Lower lobe of right lung (tissue), 2 donors: Measurements from ENCODE around the gene HIKESHI. TPM values are rescaled to one million over a fixed set of nuclear protein-coding genes. Genes with fewer than 3 reads are reported as not detected.

ENCODE experiments used
- ATAC-seq, 2 donors: fragments of 200-7000 bp; cut with Tn5 transposase; one replicate each; pipeline ENCODE4 v1.9.1; 2020 to 2022; ENCODE audit warnings: mild to moderate bottlenecking in 2 of 2, moderate library complexity in 2 of 2
- DNase-seq: peaks from one replicate; pipeline ENCODE4 v3.0.0-alpha.2; 2020
- H3K27ac ChIP-seq: fragments of 200-600 bp; one replicate; pipeline ENCODE4 v1.8.0; 2022
- H3K27me3 ChIP-seq: fragments of 200-600 bp; one replicate; pipeline ENCODE4 v1.8.0; 2022; ENCODE audit warnings: low read depth
- H3K36me3 ChIP-seq: fragments of 200-600 bp; one replicate; pipeline ENCODE4 v1.8.0; 2022; ENCODE audit warnings: mild to moderate bottlenecking
- H3K4me1 ChIP-seq: fragments of 200-600 bp; one replicate; pipeline ENCODE4 v1.8.0; 2022
- H3K4me3 ChIP-seq: fragments of 200-600 bp; one replicate; pipeline ENCODE4 v1.8.0; 2022; ENCODE audit warnings: mild to moderate bottlenecking
- H3K9me3 ChIP-seq: fragments of 200-600 bp; one replicate; pipeline ENCODE4 v1.8.0; 2022
- CTCF ChIP-seq: fragments of 200-600 bp; IDR thresholded peaks from one replicate; pipeline ENCODE4 v1.8.0; 2022; ENCODE audit warnings: antibody characterized with exemption, mild to moderate bottlenecking
- intact Hi-C: fragments of 100-400 bp; cut with DNase I; formaldehyde crosslinking; loops from one replicate; pipeline ENCODE4 v1.11.0; 2022
- total RNA-seq: library from RNA; stranded (reverse); fragmentation: NEBNext Ultra II Directional; extraction: Animal tissue kit (Norgen Biotek cat#: 25700); gene quantifications from one replicate; pipeline ENCODE4 v1.2.1, GENCODE V29; 2021
- donor health status: DM: no; HTN: yes; CAD: no; lungs with severe emphysema.

Gene HIKESHI
- total RNA-seq, 1 donor from 2014 or later: 29.5 TPM

DNA sequence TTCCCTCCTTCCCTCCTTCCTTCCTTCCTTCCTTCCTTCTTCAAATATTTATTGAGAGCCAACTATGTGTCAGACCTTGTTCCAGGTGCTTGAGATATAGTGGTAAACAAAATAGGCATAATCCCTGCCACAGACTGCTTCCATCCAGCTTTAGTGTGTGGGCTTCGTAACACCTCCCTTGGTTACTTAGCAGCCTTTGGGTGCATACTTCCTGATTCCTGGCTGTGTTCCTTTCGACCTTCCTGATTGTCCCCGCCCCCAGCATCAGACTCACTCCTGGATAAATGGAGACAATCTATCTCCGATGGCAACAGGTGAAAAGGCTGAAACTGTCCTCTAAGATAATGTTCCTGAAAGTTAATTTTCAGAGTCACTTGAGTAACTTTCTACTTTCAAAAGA is 86.2 kb downstream of the HIKESHI start:
- intact Hi-C loops: no loop called here
- H3K4me3 ChIP-seq: no peak overlapping the region
- no peak for ATAC-seq
- no peak overlapping the region for H3K27ac ChIP-seq
- H3K9me3 ChIP-seq: no peaks in the 10 kb centered on the region
- H3K27me3 ChIP-seq: no peaks in the 10 kb centered on the region
- H3K4me1 ChIP-seq: no peaks in the 10 kb centered on the region
- H3K36me3 ChIP-seq: no peaks in the 10 kb centered on the region
- no peak for DNase-seq
- no peak for TF ChIP-seq CTCF

DNA sequence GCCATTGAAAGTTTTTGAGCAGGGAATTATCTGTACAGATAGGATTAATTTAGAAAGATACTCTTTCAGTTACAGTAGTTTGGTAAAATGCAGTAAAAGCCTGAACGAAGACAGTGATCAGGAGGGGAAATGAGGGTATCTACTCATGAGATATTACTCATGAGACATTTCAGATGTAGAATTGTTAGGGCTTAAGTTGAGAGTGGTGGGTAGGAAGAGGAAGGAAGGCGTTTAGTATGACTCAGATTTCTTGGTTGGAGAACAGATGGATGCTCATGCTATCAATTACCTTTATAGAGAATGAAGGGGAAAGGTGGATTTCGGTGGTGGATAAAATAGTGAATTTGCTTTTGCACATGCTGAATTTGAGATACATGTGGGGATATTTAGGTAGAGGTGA is 88.4 kb downstream of the HIKESHI start:
- H3K27me3 ChIP-seq: no peaks in the 10 kb centered on the region
- no peak overlapping the region for H3K4me3 ChIP-seq
- H3K27ac ChIP-seq: no peak overlapping the region
- intact Hi-C loops: no loop called here
- H3K36me3 ChIP-seq: no peaks in the 10 kb centered on the region
- no peak for DNase-seq
- H3K4me1 ChIP-seq: no peaks in the 10 kb centered on the region
- no peak for ATAC-seq
- no peak for TF ChIP-seq CTCF
- H3K9me3 ChIP-seq: no peaks in the 10 kb centered on the region

GRCh38 chr11:86395061-86395551 is 93.1 kb downstream of the HIKESHI start:
- TF ChIP-seq CTCF: no peak
- intact Hi-C loops: no loop called here
- Histone ChIP-seq H3K4me3 (no peak overlapping the region), H3K36me3 (no peaks in the 10 kb centered on the region), H3K9me3 (no peaks in the 10 kb centered on the region), H3K4me1 (no peaks in the 10 kb centered on the region), H3K27me3 (no peaks in the 10 kb centered on the region), H3K27ac (no peak overlapping the region)
- ATAC-seq: no peak
- no peak for DNase-seq

Other genes starting within 250 kb of the HIKESHI start
- gene PICALM, start 233.2 kb upstream of the HIKESHI start, total RNA-seq: 190 TPM
- gene EED, start 57.5 kb upstream of the HIKESHI start, total RNA-seq: 21.0 TPM
- 4.8 TPM for gene CCDC81, start 72.6 kb downstream of the HIKESHI start, total RNA-seq